ENCODE measurements around the gene TSPEAR. TPM values are rescaled to one million over a fixed set of nuclear protein-coding genes. Genes with fewer than 3 reads are reported as not detected.
A peak's percentile ranks its signal among the peaks of the same experiment; 100 is the strongest.
"Not testable (repeated sequence)": the region's sequence is repeated elsewhere in the genome, so short reads cannot be mapped to it uniquely, and the experiment has no call there.

Gene TSPEAR
- total RNA-seq, 2 experiments from 2014 or later: not detected

GRCh38 chr21:44506279-44507255 lies 204.8 kb downstream of the TSPEAR start:
- peaks cover 18% of the 10 kb centered on the region for H3K4me1 ChIP-seq (ENCODE audit: insufficient read depth, low read length)
- no peak for TF ChIP-seq CTCF (IDR thresholded peaks at IDR 0.05)
- H3K36me3 ChIP-seq (ENCODE audit: insufficient read depth, low read length): no peaks in the 10 kb centered on the region
- no peaks in the 10 kb centered on the region for H3K9me3 ChIP-seq (ENCODE audit: control insufficient read depth in 1 of 2, insufficient read depth in 1 of 2, low read length in 2 of 2)
- ATAC-seq (ENCODE audit: poor library complexity) (no peak), DNase-seq (no peak)
- ChIA-PET CTCF (no interaction called here), POLR2A (no interaction called here)
- Mint-ChIP-seq H3K4me1 (ENCODE audit: low read depth) (no peaks in the 10 kb centered on the region), H3K4me3 (no peak overlapping the region), H3K36me3 (ENCODE audit: low read depth) (no peaks in the 10 kb centered on the region), H3K27me3 (no peaks in the 10 kb centered on the region), H3K9me3 (no peaks in the 10 kb centered on the region), H3K27ac (no peak overlapping the region)
- H3K4me3 ChIP-seq (ENCODE audit: low read length): no peak overlapping the region
- no peak overlapping the region for H3K27ac ChIP-seq (ENCODE audit: low read depth in 1 of 2, low read length in 2 of 2)
- H3K27me3 ChIP-seq (ENCODE audit: control insufficient read depth in 1 of 2, insufficient read depth in 2 of 2, low read length in 2 of 2): no peaks in the 10 kb centered on the region
- intact Hi-C loops (cut with DNase I, micrococcal nuclease): loop anchor here in 1 of 2 experiments (10.0 kb wide), 1 partner anchor 618 kb away; no protein-coding TSS in a partner anchor

GRCh38 chr21:44505673-44506278 lies 205.6 kb downstream of the TSPEAR start:
- no peaks in the 10 kb centered on the region for H3K4me1 Mint-ChIP-seq (ENCODE audit: low read depth)
- Histone ChIP-seq H3K4me1 (ENCODE audit: insufficient read depth, low read length) (peaks cover 14% of the 10 kb centered on the region), H3K27ac (ENCODE audit: low read depth in 1 of 2, low read length in 2 of 2) (no peak overlapping the region), H3K9me3 (ENCODE audit: control insufficient read depth in 1 of 2, insufficient read depth in 1 of 2, low read length in 2 of 2) (no peaks in the 10 kb centered on the region), H3K36me3 (ENCODE audit: insufficient read depth, low read length) (no peaks in the 10 kb centered on the region), H3K27me3 (ENCODE audit: control insufficient read depth in 1 of 2, insufficient read depth in 2 of 2, low read length in 2 of 2) (no peaks in the 10 kb centered on the region), H3K4me3 (ENCODE audit: low read length) (no peak overlapping the region)
- ChIA-PET CTCF (no interaction called here), POLR2A (no interaction called here)
- H3K9me3 Mint-ChIP-seq: no peaks in the 10 kb centered on the region
- DNase-seq (no peak), ATAC-seq (ENCODE audit: poor library complexity) (no peak)
- no peak overlapping the region for H3K27ac Mint-ChIP-seq
- intact Hi-C loops (cut with DNase I, micrococcal nuclease): loop anchor here in 1 of 2 experiments (10.0 kb wide), 1 partner anchor 619 kb away; no protein-coding TSS in a partner anchor
- no peaks in the 10 kb centered on the region for H3K36me3 Mint-ChIP-seq (ENCODE audit: low read depth)
- TF ChIP-seq CTCF (IDR thresholded peaks at IDR 0.05): no peak
- H3K27me3 Mint-ChIP-seq: no peaks in the 10 kb centered on the region
- no peak overlapping the region for H3K4me3 Mint-ChIP-seq

GRCh38 chr21:44503901-44504399 lies 207.4 kb downstream of the TSPEAR start:
- Mint-ChIP-seq H3K36me3 (ENCODE audit: low read depth) (no peaks in the 10 kb centered on the region), H3K27me3 (no peaks in the 10 kb centered on the region), H3K9me3 (no peaks in the 10 kb centered on the region), H3K4me3 (no peak overlapping the region), H3K27ac (no peak overlapping the region), H3K4me1 (ENCODE audit: low read depth) (no peaks in the 10 kb centered on the region)
- no peak for TF ChIP-seq CTCF (IDR thresholded peaks at IDR 0.05)
- H3K27me3 ChIP-seq (ENCODE audit: control insufficient read depth in 1 of 2, insufficient read depth in 2 of 2, low read length in 2 of 2): peaks cover 0 to 2% of the 10 kb centered on the region in 2 experiments
- no peak overlapping the region for H3K27ac ChIP-seq (ENCODE audit: low read depth in 1 of 2, low read length in 2 of 2)
- ATAC-seq (ENCODE audit: poor library complexity) (no peak), DNase-seq (peak in 3 of 14 experiments; percentile 8 to 24 (median 22))
- POLR2A ChIA-PET: interaction anchor here (0.7 kb wide), 1 partner anchor 13 kb away, joined by 3 read pairs; no protein-coding TSS in a partner anchor
- no peaks in the 10 kb centered on the region for H3K36me3 ChIP-seq (ENCODE audit: insufficient read depth, low read length)
- CTCF ChIA-PET: no interaction called here
- H3K4me1 ChIP-seq (ENCODE audit: insufficient read depth, low read length): peaks cover 7% of the 10 kb centered on the region
- H3K4me3 ChIP-seq (ENCODE audit: low read length): no peak overlapping the region
- intact Hi-C loops (cut with DNase I, micrococcal nuclease): loop anchor here in 1 of 2 experiments (10.0 kb wide), 1 partner anchor 621 kb away; no protein-coding TSS in a partner anchor
- H3K9me3 ChIP-seq (ENCODE audit: control insufficient read depth in 1 of 2, insufficient read depth in 1 of 2, low read length in 2 of 2): no peaks in the 10 kb centered on the region

- POLR2A ChIA-PET; H3K36me3 Mint-ChIP-seq (ENCODE audit: low read depth); H3K4me1 Mint-ChIP-seq (ENCODE audit: low read depth); H3K4me3 Mint-ChIP-seq; H3K4me3 ChIP-seq (ENCODE audit: low read length); CTCF ChIA-PET; DNase-seq; H3K9me3 Mint-ChIP-seq; H3K27ac ChIP-seq (ENCODE audit: low read depth in 1 of 2, low read length in 2 of 2); H3K4me1 ChIP-seq (ENCODE audit: insufficient read depth, low read length); H3K36me3 ChIP-seq (ENCODE audit: insufficient read depth, low read length); H3K27me3 ChIP-seq (ENCODE audit: control insufficient read depth in 1 of 2, insufficient read depth in 2 of 2, low read length in 2 of 2); H3K27ac Mint-ChIP-seq; H3K27me3 Mint-ChIP-seq; ATAC-seq (ENCODE audit: poor library complexity); H3K9me3 ChIP-seq (ENCODE audit: control insufficient read depth in 1 of 2, insufficient read depth in 1 of 2, low read length in 2 of 2): not testable (repeated sequence)
- intact Hi-C loops (cut with DNase I, micrococcal nuclease): loop anchor here in 1 of 2 experiments (10.0 kb wide), 1 partner anchor 622 kb away; no protein-coding TSS in a partner anchor
Observed at GRCh38 chr21:44503006-44503889, 208.1 kb downstream of the TSPEAR start.
